Fibroblast of pulmonary artery (primary cell): ENCODE results near the gene MTHFS.
"Not testable (repeated sequence)": the region's sequence is repeated elsewhere in the genome, so short reads cannot be mapped to it uniquely, and the experiment has no call there.

Source experiments
- DNase-seq: peaks from one replicate; pipeline ENCODE4 v3.0.0-alpha.2; 2010; ENCODE audit warnings: low read depth
- H3K4me3 ChIP-seq: replicated peaks from 2 replicates; pipeline ENCODE4 v1.5.1; 2011; ENCODE audit warnings: low read depth, mild to moderate bottlenecking, control low read depth, low read length, moderate library complexity
- TF ChIP-seq, protein P1 (sequence below): IDR thresholded peaks from 2 replicates; pipeline ENCODE4 v1.5.1; 2011; ENCODE audit warnings: mild to moderate bottlenecking, control low read depth, low read length, inconsistent platforms; ENCODE audit errors: missing control alignments

MTHFS gene

GRCh38 chr15:79923079-79923514 lies 26.3 kb upstream of the MTHFS start:
- TF ChIP-seq, protein P1, sequence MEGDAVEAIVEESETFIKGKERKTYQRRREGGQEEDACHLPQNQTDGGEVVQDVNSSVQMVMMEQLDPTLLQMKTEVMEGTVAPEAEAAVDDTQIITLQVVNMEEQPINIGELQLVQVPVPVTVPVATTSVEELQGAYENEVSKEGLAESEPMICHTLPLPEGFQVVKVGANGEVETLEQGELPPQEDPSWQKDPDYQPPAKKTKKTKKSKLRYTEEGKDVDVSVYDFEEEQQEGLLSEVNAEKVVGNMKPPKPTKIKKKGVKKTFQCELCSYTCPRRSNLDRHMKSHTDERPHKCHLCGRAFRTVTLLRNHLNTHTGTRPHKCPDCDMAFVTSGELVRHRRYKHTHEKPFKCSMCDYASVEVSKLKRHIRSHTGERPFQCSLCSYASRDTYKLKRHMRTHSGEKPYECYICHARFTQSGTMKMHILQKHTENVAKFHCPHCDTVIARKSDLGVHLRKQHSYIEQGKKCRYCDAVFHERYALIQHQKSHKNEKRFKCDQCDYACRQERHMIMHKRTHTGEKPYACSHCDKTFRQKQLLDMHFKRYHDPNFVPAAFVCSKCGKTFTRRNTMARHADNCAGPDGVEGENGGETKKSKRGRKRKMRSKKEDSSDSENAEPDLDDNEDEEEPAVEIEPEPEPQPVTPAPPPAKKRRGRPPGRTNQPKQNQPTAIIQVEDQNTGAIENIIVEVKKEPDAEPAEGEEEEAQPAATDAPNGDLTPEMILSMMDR: no peak
- DNase-seq: peak; percentile 42

GRCh38 chr15:79922512-79923078 lies 25.8 kb upstream of the MTHFS start:
- H3K4me3 ChIP-seq: peak overlapping the region; percentile 88
- TF ChIP-seq, protein P1: no peak
- no peak for DNase-seq

More at GRCh38 chr15:79923079-79923514, 26.3 kb upstream of the MTHFS start:
- H3K4me3 ChIP-seq: peak overlapping the region; percentile 88

DNA sequence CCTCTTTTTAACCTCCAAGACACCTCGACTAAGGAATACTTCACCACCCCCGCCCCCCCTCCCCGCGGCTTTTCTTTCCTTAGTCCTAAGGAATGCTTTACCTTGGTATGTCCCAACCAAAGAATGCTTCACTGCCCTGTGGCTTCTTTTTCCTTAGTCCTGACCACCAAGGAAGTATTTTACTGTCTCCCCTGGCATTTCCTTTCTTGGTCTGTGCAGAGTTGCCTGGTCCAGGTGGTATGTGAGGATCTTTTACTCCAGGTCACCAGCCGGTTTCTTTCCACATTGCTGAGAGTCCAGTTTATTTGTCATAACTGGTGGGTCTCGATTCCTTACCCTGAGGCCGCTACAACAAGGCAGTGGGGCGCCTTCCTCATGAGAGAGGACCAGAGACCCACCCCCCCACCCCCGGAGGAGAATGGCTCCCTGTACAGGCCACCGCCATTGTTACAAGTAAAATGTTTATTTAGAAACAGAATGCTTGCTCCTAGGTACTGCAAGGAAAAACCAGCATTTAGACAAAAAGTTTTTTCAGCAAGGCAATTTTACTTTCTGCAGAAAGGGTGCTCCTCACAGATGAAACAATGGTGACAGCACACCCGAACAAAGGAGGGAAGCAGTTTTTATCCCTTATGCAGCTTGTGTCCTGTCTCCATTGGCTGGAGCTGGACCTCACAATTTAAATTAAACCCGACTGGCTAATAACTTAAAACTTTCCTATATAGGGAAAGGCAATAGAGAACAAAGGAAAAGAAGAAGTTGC lies 23.1 kb upstream of the MTHFS start:
- H3K4me3 ChIP-seq: no peak overlapping the region
- TF ChIP-seq, protein P1: no peak
- DNase-seq: no peak

GRCh38 chr15:79919090-79919748 lies 22.4 kb upstream of the MTHFS start:
- no peak overlapping the region for H3K4me3 ChIP-seq
- no peak for DNase-seq
- TF ChIP-seq, protein P1: no peak

DNA sequence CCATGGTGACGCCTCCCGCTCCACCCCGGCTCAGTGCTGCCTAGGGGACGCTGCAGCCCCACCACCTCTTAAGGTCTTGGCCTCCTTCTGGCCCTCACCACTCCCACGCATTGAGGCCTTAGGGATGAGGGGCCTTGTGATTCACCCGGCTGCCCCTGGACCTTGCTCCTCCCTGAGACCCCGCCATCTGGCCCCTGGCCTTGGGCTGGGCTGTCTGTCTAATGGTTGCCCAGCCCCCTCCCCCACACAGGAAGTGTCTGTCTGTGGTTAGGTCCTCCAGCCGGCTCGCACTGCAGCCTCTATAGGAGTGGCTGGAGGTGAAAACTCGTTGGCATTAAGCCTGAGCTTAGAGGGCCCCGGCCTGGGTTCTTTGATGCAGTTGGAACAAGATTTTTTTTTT lies 21.5 kb upstream of the MTHFS start:
- TF ChIP-seq, protein P1: no peak

GRCh38 chr15:79916502-79917132 lies 19.8 kb upstream of the MTHFS start:
- TF ChIP-seq, protein P1: no peak
- H3K4me3 ChIP-seq: no peak overlapping the region
- DNase-seq: no peak

More for the DNA sequence above, 21.5 kb upstream of the MTHFS start:
- H3K4me3 ChIP-seq: no peak overlapping the region
- DNase-seq: no peak

DNA sequence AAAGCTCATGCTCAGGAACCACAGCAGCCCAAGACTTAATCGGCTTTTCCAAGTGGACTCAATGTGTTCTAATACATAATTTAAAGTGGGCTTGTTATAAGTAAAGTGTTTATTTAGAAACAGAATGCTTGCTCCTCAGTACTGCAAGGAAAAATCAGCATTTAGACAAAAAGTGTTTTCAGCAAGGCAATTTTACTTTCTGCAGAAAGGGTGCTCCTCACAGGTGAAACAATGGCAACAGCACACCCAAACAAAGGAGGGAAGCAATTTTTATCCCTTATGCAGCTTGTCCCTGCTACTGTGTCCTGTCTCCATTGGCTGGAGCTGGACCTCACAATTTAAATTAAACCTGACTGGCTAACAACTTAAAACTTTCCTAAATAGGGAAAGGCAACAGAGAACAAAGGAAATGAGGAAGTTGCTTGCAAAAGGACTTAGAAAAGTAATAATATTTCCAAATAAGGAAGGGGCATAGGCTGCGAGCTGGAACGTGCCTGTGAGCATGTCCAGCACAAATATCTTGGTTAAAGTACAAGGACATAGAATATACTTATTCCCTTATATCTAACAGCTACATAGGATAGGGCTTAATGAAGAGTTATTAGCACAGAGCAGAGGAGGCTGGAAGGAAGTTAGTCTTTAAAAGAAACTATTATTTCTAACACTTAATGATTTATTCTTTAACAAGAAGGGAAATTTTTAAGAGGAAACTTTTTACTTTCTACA lies 19.1 kb upstream of the MTHFS start:
- not testable (repeated sequence) for H3K4me3 ChIP-seq, DNase-seq
